Skin epidermis (tissue), 12 donors: ENCODE measurements around the gene ASB18.

Experiments
- H3K27ac ChIP-seq, 21 experiments: fragments of 200-600 bp; sonication (generic) in 11 of 21; one replicate each; pipeline ENCODE4 v1.5.0; 2020; ENCODE audit warnings: mild to moderate bottlenecking in 3 of 21, inconsistent platforms in 2 of 21, moderate library complexity in 2 of 21
- H3K4me3 ChIP-seq, 7 experiments: fragments of 200-600 bp; sonication (generic) in 2 of 7; one replicate each; pipeline ENCODE4 v1.5.0; 2020; ENCODE audit warnings: inconsistent platforms in 2 of 7, mild to moderate bottlenecking in 2 of 7, moderate library complexity in 1 of 7

Gene ASB18

DNA sequence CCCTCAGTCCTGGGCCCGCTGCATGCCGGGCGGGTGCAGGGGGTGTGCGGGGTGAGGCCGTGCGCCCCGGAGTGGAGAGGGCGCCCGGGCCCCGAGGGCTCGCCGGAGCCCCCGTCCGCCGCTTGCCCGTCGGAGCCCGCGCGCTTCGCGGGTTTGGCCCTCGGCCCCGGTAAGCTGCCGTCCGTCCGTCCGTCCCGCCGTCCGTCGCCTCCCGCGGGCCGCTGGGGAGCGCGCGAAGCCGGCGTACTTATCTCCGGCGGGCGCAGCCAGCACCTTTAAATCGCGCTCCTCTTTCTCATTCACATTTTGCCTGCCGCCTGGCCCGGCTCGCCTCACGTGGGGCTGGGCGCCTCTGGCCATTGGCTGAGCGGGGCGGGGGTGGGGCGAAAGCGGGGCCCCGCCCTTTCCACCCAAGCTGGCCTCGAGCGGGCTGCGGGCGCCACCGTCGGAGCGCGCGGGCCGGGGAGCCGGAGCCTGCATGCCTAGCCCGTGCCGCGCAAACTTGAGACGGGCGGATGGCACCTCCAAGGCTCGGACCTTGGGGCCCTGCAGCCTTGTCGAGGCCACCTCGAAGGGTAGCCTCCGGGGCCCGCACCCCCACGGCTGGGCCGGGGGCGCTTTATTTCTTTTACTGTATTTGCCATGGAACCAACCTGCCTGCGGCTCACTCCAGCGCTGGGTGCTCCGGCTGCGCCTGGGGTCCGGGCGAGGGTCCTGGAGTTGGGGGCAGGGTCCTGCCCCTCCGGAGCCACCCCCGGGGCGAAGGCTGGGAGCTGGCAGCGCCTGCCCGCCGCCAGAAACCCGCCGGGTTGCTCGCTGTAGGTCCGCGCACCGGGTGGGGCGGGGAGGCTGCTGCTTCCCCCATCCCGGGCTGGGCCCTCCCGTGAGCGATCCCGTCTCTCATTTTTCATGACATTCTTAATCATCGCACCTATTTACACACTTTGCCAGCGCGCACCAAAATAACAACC lies 95.8 kb downstream of the ASB18 start, which contains the start of gene GBX2:
TSS of gene GBX2 (minus strand) at position 277 of the 971 bp plus-strand sequence. CDS start 415 bp downstream, outside the sequence.
- H3K27ac ChIP-seq: no peak within 1 kb of the TSS
- peak within 1 kb of the TSS in 6 of 7 experiments; percentile 4 to 33 (median 21) for H3K4me3 ChIP-seq

DNA sequence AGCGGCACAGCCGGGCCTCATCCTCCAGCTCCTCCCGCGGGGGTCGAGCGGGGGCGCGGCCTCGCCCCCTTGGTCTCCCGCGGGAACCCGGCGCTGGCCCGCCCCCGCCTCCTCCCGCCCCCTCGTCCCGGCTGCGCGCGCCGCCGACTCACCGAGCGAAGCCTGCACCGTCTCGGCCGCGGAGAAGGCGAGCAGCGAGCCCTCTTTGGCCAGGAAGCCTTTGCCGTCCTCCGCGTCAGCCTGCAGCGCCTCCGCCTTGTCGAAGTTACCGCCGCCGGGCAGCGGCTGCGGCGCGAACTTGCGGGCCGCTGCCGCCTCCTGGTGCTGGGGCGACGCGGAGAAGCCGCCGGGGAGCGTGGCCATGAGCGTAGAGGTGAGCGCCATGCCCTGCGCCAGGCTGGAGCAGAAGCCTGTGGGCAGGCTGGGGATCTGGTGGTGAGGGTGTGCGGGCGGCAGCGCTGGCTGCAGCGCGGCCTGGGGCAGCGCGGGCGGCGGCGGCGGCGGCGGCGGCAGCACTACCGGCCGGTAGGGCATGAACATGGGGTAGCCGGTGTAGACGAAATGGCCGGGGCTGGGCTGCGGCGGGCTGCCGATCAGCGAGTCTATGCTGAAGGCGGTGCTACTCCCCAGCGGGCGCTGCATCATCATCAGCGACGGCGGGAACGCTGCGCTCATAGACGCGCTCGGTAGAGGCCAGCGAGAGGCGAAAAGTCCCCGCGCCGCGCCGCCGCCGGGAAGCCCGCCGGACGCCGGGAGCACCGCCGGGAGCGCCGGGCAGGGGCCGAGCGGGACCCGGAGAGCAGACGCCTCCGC lies 96.7 kb downstream of the ASB18 start:
- H3K4me3 ChIP-seq: peak overlapping the region in 6 of 7 experiments; percentile 4 to 33 (median 21)

DNA sequence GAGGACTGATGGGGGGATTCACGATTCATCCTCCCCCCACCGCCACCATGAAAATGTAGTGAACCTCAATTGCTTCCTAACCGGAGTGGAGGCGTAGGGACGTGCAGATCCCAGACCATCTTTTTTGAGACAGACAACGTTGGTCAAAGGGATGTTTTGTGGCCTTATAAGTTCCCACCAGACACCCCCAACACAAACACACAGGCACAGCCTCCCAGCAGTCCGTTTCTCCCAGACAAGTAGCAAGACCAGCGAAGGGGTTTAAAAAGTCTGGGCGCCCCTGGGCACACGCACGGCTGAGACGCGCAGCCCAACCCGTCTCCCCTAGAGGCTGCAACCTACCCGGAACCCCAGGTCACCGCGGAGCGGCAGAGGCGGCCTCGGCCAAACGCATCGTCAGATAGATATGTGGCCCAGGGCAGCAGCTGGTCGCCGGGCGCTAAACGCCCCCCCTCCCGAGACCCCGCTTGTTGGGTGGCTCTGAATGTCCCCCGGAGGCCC lies 97.4 kb downstream of the ASB18 start:
- peak overlapping the region in 5 of 7 experiments; percentile 15 to 33 (median 27) for H3K4me3 ChIP-seq
- no peak overlapping the region for H3K27ac ChIP-seq

More for the DNA sequence above, 96.7 kb downstream of the ASB18 start:
- no peak overlapping the region for H3K27ac ChIP-seq

DNA sequence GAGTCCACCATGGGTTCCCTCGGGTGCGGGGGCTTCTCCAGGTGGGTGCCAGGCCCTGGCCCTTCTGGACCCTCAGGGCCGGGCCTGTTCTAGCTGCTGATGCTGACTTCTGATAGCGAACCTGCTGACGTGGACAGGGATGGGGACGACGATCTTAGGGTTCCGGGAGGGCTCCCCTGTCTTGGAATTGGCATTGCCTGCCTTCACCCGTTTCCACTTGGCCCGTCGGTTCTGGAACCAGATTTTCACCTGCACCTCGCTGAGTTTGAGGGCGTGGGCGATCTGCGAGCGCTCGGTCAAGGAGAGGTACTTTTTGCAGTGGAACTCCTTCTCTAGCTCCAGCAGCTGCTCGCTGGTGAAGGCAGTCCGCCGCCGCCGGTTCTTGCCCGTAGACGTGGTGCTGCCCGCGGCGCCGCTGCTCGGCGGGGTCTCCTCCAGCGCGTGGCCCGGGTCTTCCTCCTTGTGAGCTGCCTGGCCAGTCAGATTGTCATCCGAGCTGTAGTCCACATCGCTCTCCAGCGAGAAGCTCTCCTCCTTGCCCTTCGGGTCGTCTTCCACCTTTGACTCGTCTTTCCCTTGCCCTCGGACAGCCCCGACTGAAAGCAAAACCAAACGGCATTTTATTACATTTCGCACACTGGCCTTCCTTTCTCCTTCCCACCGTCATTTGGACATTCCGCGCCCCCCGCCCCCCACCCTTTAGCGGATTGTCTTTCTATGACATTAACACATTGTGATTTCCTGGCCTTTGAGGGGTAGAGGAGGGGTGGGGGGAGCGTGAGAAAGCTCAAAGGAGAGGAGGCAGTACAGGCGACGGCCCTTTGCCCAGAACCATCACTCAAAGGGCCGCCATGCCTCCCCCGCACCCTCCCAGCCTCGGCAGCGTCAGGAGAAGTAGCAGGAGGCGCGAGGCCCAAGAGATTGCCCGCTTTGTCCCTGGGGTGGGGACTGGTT lies 98.1 kb downstream of the ASB18 start:
- H3K27ac ChIP-seq: no peak overlapping the region
- H3K4me3 ChIP-seq: peak overlapping the region in 5 of 7 experiments; percentile 4 to 33 (median 15)

DNA sequence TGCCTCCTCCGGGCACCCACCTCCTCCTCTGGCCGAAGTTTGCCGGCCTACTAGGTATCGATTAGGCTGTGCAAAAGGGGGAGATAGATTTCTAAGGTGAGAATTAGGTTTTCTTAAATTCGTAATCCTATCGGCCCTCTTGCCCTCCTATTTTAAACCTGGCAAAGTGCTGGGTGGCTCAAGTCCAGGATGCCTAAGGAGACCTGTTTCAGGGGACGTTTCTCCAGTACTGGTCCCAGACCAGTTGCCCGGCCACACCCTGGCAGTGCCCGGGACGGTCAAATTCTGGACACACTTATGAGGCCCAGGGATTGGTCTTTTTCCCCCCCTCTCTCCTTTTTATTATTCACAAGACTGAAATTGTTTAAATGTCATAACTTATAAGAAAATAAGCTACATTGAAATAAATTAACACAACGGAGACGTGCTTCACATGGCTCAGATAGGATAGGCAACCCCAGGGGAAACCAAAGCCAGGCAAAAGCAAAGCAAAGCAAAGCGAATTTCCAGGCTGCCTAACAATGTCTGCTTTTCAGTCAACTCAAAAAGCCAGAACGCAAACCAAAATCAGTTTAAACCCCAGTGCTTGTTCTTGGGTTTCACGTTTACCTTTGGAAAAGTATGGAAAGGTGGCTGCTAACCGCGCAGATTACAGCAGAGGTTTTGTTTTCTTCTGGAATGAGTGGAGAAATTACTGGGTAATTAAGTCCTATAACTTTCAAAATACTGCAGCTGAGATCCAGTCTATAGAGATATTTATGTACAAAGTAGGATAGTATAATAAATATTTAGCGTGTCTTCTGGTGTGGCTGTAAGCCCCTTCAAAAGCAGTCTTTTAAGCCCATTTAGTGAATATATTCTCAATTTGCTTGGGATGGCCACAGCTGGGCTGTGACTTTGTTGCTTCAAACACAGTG lies 99.0 kb downstream of the ASB18 start:
- H3K4me3 ChIP-seq: peak overlapping the region in 1 of 7 experiments; percentile 29

DNA sequence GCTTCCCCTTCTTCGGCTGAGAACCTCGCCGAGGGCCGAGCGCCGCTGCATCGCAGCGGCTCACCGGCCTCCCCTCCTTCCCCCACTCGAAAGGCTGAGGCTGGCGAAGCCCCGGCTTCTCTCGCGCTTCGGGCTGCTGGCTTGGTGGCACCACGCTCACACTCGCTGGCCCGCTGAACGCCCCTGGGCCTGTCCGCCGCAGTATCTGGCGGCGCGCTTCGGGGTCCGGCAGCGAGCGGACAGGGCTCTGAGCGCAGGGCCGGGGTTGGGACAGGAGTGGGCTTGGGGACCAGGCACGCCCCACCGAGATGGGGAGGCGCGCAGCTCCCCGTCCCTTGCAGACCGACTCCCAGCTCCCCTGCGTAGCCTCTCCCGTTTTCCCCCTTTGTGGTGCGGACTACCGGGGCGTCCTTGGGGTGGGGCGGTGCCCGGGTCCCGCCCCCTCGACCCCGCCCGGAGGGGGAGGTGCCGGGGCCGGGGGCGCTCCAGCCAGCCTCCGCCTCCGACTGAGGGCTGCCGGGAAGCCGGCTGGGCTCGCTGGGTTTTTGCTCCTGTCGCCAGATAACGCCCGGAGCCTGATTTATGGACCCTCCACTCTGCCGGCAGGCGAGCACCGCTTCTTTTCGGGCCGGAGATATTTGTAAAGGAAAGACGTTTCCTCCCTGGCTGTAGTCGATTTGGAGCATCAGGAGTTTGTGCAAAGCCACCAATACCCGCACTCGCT lies 99.8 kb downstream of the ASB18 start:
- H3K4me3 ChIP-seq: peak overlapping the region; percentile 4 to 29 (median 20)
- H3K27ac ChIP-seq: no peak overlapping the region

More for the DNA sequence above, 99.0 kb downstream of the ASB18 start:
- no peak overlapping the region for H3K27ac ChIP-seq

DNA sequence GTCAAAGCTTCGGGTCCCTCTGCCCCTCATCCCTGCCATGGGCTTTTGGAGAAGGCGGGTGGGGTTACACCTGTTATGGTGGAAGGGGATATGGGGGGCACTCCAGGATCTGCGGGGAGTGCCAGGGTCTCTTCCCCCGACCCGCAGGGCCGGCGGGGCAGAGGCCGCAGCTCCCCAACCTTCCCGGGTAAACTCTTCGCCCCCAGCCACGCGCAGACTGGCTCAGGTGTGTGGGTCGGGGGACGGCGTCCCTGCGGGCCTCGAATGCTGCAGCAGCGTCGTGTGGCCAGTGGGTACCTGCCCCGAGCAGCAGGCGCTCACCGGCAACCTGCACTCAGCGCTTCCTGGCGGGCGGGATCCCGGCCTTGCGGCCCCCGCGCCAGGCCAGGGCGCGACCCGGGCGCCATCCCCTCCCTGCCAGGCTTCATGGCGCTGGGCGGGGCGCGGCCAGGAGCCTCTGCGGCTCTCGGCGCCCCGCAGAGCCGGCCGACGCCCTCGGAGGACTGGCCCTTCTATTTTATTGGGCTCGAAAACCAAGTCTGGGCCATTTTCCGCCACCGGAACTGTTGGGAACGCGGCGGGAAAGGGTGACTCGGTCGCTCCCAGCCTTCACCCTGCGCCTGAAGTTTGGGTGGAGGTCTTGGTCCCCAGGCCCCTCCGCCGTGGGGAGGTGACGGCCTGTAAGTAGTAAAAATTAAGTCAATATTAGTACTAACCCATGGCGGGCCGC lies 100.6 kb downstream of the ASB18 start:
- Histone ChIP-seq H3K27ac (no peak overlapping the region), H3K4me3 (peak overlapping the region in 6 of 7 experiments; percentile 4 to 29 (median 20))

DNA sequence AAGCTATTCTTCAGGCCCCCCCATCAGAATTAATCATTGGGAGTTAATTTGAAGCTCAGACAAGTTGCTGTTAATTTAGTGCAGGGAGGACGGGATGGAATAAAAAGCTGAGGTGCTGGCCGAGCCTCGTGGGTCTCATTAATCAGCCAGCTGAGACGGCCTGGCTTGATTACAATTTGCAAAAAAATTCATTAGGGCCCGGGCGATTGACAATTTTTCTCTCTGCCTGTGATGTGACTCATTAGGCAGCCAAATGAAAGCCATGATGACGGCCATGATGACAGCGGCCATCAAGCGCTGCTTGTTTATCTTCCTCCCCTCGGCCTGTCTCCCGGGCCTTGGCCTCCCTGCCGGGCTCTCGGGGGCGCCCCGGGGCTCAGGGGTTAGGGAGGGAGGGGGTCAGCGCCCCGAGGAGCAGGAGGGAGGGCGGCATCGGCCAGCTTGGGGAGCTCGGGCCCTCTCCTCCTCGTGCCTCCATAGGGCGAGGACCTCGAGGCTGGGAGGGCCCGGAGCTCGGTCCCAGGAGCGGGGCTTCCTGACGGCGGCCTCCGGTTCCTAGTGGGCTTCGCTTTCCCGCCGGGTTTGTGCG lies 101.2 kb downstream of the ASB18 start:
- no peak overlapping the region for H3K27ac ChIP-seq

DNA sequence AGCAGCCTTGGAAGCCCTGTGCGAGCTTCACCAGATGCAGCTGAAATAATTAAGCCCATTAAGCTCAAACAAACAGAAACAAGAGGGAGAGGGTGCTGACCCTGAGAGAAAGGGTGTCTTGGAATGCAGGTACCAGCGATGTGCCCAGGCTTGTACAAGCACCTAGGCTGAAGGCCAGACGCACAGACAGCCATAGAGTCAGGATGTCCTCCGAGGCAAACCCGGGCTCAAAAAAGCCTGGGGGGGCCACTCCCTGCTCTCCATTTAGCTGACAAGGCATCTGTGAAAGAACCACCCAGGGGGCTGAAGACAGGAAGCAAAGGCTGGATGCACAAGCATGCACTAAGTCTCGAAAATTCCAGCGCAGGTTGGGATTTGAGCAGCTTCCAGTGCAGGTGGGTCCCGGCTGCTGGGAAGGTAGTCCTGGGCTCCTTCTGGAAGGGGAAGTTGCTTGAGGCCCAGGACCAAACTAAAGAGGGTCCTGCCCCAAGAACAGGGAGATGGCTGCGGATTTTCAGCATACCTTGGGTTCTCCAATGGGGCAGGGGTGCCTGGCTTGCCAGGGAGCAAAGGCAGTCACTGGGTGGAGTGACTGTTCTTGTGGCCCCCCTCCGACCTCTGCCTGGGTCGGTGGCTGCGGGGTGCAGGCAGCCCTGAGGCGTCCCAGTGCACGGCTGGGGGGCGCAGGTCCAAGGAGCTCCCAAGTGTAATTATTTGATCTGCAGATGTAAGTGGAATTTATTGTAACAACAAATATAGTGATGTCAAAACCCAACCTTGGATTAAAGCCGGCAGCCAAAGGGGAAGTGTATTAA lies 102.0 kb downstream of the ASB18 start:
- no peak overlapping the region for H3K27ac ChIP-seq
- H3K4me3 ChIP-seq: no peak overlapping the region

More for the DNA sequence above, 101.2 kb downstream of the ASB18 start:
- H3K4me3 ChIP-seq: peak overlapping the region in 1 of 7 experiments; percentile 26

DNA sequence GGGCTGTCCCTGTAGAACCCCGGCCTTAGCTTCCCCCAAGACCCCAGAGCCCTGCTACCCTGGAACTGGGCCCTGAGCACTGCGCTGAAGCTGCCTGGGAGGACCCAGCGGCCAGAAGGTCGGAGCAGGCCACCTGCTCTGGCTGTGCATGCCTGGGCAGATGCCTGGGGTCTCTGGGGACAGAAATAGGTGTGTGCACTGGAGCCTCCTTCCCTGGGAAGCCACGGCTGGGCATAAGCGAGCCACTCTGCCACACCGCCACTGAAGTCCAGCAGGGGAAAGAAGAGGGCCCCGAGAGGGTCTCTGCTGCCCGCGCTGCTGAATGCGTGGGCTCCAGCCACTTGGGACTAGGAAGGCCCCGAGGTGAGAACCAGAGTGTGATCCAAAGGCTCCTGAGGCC lies 102.7 kb downstream of the ASB18 start:
- H3K27ac ChIP-seq: no peak overlapping the region
- no peak overlapping the region for H3K4me3 ChIP-seq

DNA sequence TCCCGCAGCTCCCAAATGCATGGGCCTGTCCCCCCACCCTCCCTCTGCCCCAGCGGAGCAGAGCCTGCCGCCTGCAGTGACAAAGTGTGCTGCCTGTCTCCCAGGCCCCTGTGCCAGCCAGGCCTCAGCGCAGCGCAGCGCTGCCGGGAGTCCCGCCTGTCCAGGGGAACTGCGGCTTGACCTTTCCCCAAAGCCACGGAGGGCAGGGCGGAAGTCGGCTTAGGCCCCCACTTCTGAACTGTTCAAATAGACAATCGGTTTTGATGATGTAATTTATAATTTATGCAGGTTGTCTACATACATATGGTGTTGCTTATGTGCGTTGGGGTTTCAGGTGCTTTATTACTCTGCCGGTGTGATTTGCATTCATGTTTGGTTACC lies 103.1 kb downstream of the ASB18 start:
- Histone ChIP-seq H3K4me3 (no peak overlapping the region), H3K27ac (no peak overlapping the region)

DNA sequence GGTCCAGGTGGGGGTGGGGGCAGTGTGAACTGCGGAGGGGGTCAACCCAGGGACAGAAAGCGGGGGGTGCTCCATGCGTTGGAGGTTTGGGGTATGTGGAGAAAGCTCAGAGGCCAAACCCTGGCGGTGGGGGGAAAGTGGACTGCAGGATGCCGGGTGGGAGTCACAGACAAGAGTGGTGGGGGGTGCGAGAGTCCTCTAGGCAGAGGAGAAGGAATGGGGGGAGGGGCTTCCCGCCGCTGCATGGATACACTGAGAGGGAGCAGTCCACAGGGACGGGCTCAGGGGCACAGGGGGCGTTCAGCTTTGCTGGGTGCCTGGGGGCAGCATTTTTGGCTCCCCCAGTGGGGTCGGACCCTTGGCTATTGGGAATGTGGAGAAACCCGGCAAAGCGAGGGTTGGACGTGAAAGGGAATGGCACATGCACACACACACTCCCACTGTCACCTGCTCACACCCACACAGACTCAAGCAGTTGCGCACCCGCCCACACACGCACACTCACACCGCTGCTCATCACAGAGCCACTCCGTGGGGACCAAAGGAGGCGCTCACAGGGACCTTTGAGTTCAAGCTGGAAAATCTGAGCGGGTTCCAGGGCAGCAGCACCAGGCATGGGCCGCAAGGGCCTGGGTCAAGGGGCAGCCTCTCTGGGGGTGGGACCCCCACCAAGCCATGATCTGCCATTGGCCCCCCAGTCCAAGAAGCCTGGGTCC lies 103.7 kb downstream of the ASB18 start:
- H3K27ac ChIP-seq: no peak overlapping the region
- no peak overlapping the region for H3K4me3 ChIP-seq

DNA sequence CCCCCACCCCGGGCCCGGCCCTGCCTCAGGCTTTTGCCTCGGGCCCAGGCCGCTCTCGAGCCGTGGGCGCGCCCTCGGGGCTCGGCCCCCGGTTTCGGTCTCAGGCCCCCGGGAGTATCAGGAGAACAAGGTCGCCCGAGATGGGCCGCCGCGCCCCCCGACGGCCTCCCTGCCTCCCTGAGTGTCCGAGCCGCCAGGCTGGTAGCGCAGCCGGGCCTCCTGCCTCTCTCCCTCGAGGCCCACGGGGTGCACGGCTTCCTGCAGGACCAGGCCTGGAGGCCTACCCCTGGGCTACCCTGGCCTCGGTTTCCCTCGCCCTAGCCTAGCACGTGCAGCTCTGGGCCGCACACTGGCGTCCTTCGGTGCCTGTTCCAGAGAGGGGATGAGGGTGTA lies 104.4 kb downstream of the ASB18 start:
- no peak overlapping the region for H3K4me3 ChIP-seq
- no peak overlapping the region for H3K27ac ChIP-seq

DNA sequence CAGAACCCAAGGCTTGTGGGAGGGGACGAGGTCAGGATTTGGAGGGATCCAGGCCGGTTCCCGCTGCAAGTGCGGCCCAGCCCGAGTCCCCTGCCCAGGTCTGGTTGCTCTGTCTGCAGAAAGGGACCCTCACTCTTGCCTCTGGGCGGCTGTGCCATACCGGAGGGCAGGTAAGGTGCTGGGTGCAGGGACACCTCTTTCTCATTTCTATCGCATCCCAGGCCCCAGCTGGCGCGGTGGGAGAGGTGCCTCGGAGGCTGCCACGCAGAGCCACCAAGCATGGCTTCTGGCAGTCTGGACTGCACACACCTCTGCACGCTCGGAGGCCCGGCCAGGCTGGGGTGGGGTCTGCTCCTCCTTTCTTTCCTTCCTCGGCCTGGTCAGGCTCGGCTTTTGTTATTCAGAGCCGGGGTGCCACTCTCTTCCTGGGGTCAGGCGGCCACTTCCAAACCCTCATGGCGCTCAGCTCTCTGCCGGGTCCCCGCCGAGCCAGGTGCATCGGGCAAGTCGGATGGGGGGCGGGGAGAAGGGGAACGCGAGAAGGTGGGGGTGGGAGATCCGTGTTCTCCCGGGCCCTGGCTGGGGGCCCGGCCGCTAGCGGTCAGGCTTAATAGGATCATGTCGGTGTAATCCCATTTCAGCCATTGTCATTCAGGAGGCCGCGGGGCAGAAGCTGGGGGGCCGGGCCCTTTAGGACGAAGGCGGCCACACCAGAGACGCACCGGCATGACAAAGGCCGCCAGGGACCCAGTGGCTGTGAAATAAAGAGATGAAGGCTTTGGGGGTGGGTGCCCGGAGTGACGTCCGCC lies 105.0 kb downstream of the ASB18 start:
- no peak overlapping the region for H3K27ac ChIP-seq
- no peak overlapping the region for H3K4me3 ChIP-seq
